Dermis blood vessel endothelial cell (primary cell): Measurements from ENCODE around the gene PRRX2. TPM values are rescaled to one million over a fixed set of nuclear protein-coding genes. Genes with fewer than 3 reads are reported as not detected.
"Not testable (repeated sequence)": the region's sequence is repeated elsewhere in the genome, so short reads cannot be mapped to it uniquely, and the experiment has no call there.

Experiments
- DNase-seq: peaks from one replicate; pipeline ENCODE4 v3.0.0; 2010
- total RNA-seq: library from RNA; depleted of rRNA; stranded (reverse); fragments of >200 nt; gene quantifications from 2 replicates; pipeline ENCODE4 v1.2.3, GENCODE V29; 2014

PRRX2 gene
- 0.56 and 1.2 TPM in 2 replicates for total RNA-seq

- peak; percentile 13 for DNase-seq
These were observed at the start of gene PRRX2 for GRCh38 chr9:129665389-129665775. PRRX2 (plus strand) TSS chr9:129665647; CDS start chr9:129665868, 221 bp downstream.

GRCh38 chr9:129617167-129617566 is 48.3 kb upstream of the PRRX2 start:
- peak; percentile 61 for DNase-seq

- DNase-seq: peak; percentile 25
These were observed 45.4 kb upstream of the PRRX2 start for GRCh38 chr9:129619787-129620668.

- no peak for DNase-seq
These were observed 44.7 kb upstream of the PRRX2 start, which contains the start of gene C9orf50 for GRCh38 chr9:129620669-129621295. C9orf50 (minus strand) TSS chr9:129621101; CDS start chr9:129620574, 527 bp downstream.

- DNase-seq: no peak
These were observed 42.1 kb upstream of the PRRX2 start for GRCh38 chr9:129623331-129623730.

- peak; percentile 73 for DNase-seq
These were observed 41.2 kb upstream of the PRRX2 start for GRCh38 chr9:129624168-129624759.

GRCh38 chr9:129624947-129625346 is 40.5 kb upstream of the PRRX2 start:
- DNase-seq: peak; percentile 44

GRCh38 chr9:129626079-129626624 is 39.3 kb upstream of the PRRX2 start, which contains the start of gene NTMT1:
NTMT1 (plus strand) TSS chr9:129626163; CDS start chr9:129632704, 6,541 bp downstream.
- peak; percentile 89 for DNase-seq

GRCh38 chr9:129626625-129627284 is 38.7 kb upstream of the PRRX2 start:
- DNase-seq: peak; percentile 42

GRCh38 chr9:129627556-129628440 is 37.6 kb upstream of the PRRX2 start:
- no peak for DNase-seq

GRCh38 chr9:129628709-129629108 is 36.7 kb upstream of the PRRX2 start:
- no peak for DNase-seq

- DNase-seq: no peak
These were observed 36.1 kb upstream of the PRRX2 start for GRCh38 chr9:129629251-129629820.

- DNase-seq: no peak
These were observed 34.3 kb upstream of the PRRX2 start for GRCh38 chr9:129630967-129631673.

GRCh38 chr9:129631674-129632129 is 33.7 kb upstream of the PRRX2 start:
- no peak for DNase-seq

GRCh38 chr9:129632460-129632859 is 33.0 kb upstream of the PRRX2 start:
- no peak for DNase-seq

GRCh38 chr9:129633207-129633606 is 32.2 kb upstream of the PRRX2 start:
- no peak for DNase-seq

- no peak for DNase-seq
These were observed 31.6 kb upstream of the PRRX2 start for GRCh38 chr9:129633848-129634247.

GRCh38 chr9:129635099-129636065 is 30.1 kb upstream of the PRRX2 start:
- no peak for DNase-seq

GRCh38 chr9:129636343-129636742 is 29.1 kb upstream of the PRRX2 start:
- not testable (repeated sequence) for DNase-seq
